Left colon (tissue), 2 donors: ENCODE measurements around the gene CACNA2D3. TPM values are rescaled to one million over a fixed set of nuclear protein-coding genes. Genes with fewer than 3 reads are reported as not detected.

Experiments used
- ATAC-seq: fragments of 200-7000 bp; cut with Tn5 transposase; one replicate; pipeline ENCODE4 v1.9.1; 2020; ENCODE audit warnings: mild to moderate bottlenecking, moderate library complexity
- DNase-seq, 2 donors: peaks; one replicate each; pipeline ENCODE4 v3.0.0-alpha.2; 2020
- intact Hi-C, 2 donors: fragments of 100-400 bp; cut with DNase I in 1 of 2; cut with micrococcal nuclease in 1 of 2; formaldehyde crosslinking; loops; one replicate each; pipeline versions ENCODE4 v1.11.2 to v1.14.0; 2022; cut with DNase I, micrococcal nuclease
- total RNA-seq, 2 donors: library from RNA; stranded (reverse); fragmentation: NEBNext Ultra II Directional; extraction: Animal tissue kit (Norgen Biotek cat#: 25700); gene quantifications; one replicate each; pipeline ENCODE4 v1.2.1, GENCODE V29; 2021
- donor health status: DM: no; HTN: no; CAD: no.
- donor health status: DM: yes; HTN: yes; CAD: no.

Gene CACNA2D3
- total RNA-seq, 2 donors from 2014 or later, result 0.24 to 0.64 TPM

GRCh38 chr3:54197509-54197908 is 75.2 kb downstream of the CACNA2D3 start:
- no peak for ATAC-seq
- intact Hi-C loops, result no loop called here
- DNase-seq, result no peak

GRCh38 chr3:54198556-54198955 is 76.2 kb downstream of the CACNA2D3 start:
- DNase-seq (no peak), ATAC-seq (no peak)
- intact Hi-C loops, result no loop called here

GRCh38 chr3:54202054-54202453 is 79.7 kb downstream of the CACNA2D3 start:
- no peak for DNase-seq
- intact Hi-C loops, result no loop called here
- ATAC-seq, result no peak

GRCh38 chr3:54202651-54203248 is 80.4 kb downstream of the CACNA2D3 start:
- DNase-seq, result no peak
- intact Hi-C loops, result no loop called here
- no peak for ATAC-seq

- ATAC-seq, result no peak
- no peak for DNase-seq
- intact Hi-C loops, result no loop called here
Measured at GRCh38 chr3:54206874-54207273, 84.5 kb downstream of the CACNA2D3 start.

GRCh38 chr3:54211097-54211496 is 88.7 kb downstream of the CACNA2D3 start:
- ATAC-seq (peak; percentile 87), DNase-seq (no peak)
- intact Hi-C loops, result no loop called here

- ATAC-seq (no peak), DNase-seq (no peak)
- intact Hi-C loops, result no loop called here
Measured at GRCh38 chr3:54212723-54213122, 90.4 kb downstream of the CACNA2D3 start.

GRCh38 chr3:54213907-54214306 is 91.6 kb downstream of the CACNA2D3 start:
- no peak for DNase-seq
- intact Hi-C loops, result no loop called here

GRCh38 chr3:54214845-54215244 is 92.5 kb downstream of the CACNA2D3 start:
- no peak for ATAC-seq

More at GRCh38 chr3:54213907-54214306, 91.6 kb downstream of the CACNA2D3 start:
- ATAC-seq, result no peak

GRCh38 chr3:54215521-54215920 is 93.2 kb downstream of the CACNA2D3 start:
- intact Hi-C loops, result no loop called here
- no peak for DNase-seq
- no peak for ATAC-seq

More at GRCh38 chr3:54214845-54215244, 92.5 kb downstream of the CACNA2D3 start:
- intact Hi-C loops, result no loop called here
- no peak for DNase-seq

GRCh38 chr3:54217828-54218227 is 95.5 kb downstream of the CACNA2D3 start:
- no peak for DNase-seq
- intact Hi-C loops, result no loop called here
- no peak for ATAC-seq

GRCh38 chr3:54222316-54222715 is 100.0 kb downstream of the CACNA2D3 start:
- peak; percentile 50 for ATAC-seq

GRCh38 chr3:54223063-54223462 is 100.7 kb downstream of the CACNA2D3 start:
- intact Hi-C loops, result no loop called here
- peak; percentile 100 for ATAC-seq
- no peak for DNase-seq

More at GRCh38 chr3:54222316-54222715, 100.0 kb downstream of the CACNA2D3 start:
- intact Hi-C loops, result no loop called here
- DNase-seq, result no peak

GRCh38 chr3:54225841-54226528 is 103.6 kb downstream of the CACNA2D3 start:
- no peak for DNase-seq
- no peak for ATAC-seq
- intact Hi-C loops, result no loop called here

GRCh38 chr3:54228806-54229205 is 106.5 kb downstream of the CACNA2D3 start:
- ATAC-seq (no peak), DNase-seq (no peak)
- intact Hi-C loops, result no loop called here

- peak; percentile 22 to 28 for DNase-seq
Measured at GRCh38 chr3:54232618-54233017, 110.3 kb downstream of the CACNA2D3 start.

GRCh38 chr3:54235998-54236397 is 113.6 kb downstream of the CACNA2D3 start:
- DNase-seq (no peak), ATAC-seq (no peak)
- intact Hi-C loops, result no loop called here

More at GRCh38 chr3:54232618-54233017, 110.3 kb downstream of the CACNA2D3 start:
- intact Hi-C loops, result no loop called here
- peak; percentile 97 for ATAC-seq

GRCh38 chr3:54237109-54237508 is 114.8 kb downstream of the CACNA2D3 start:
- ATAC-seq (no peak), DNase-seq (no peak)
- intact Hi-C loops, result no loop called here

GRCh38 chr3:54237788-54238502 is 115.6 kb downstream of the CACNA2D3 start:
- intact Hi-C loops, result no loop called here
- DNase-seq (no peak), ATAC-seq (no peak)

- intact Hi-C loops, result no loop called here
- DNase-seq (no peak), ATAC-seq (no peak)
Measured at GRCh38 chr3:54240309-54240708, 118.0 kb downstream of the CACNA2D3 start.
